Astrocyte (in vitro differentiated cells and primary cell): Measurements from ENCODE around the gene ARL8A. TPM values are rescaled to one million over a fixed set of nuclear protein-coding genes. Genes with fewer than 3 reads are reported as not detected.

Experiments used
- DNase-seq: peaks from one replicate; pipeline ENCODE4 v3.0.0-alpha.2; 2010; ENCODE audit warnings: low read depth
- FAIRE-seq: peaks from 2 replicates; lab custom pipeline; 2011; peaks lifted over from hg19 to GRCh38; lab: Jason Lieb, UNC
- H2AFZ ChIP-seq: 2 replicates; pipeline ENCODE4 v1.6.0; 2012; ENCODE audit warnings: low read depth, low read length, inconsistent platforms
- H3K27ac ChIP-seq: 2 replicates; pipeline ENCODE4 v1.5.1; 2011; ENCODE audit warnings: low read depth, low read length, inconsistent platforms
- H3K27me3 ChIP-seq: 2 replicates; pipeline ENCODE4 v1.6.0; 2011; ENCODE audit warnings: low read length, inconsistent platforms; ENCODE audit not compliant: insufficient read depth
- H3K36me3 ChIP-seq: 2 replicates; pipeline ENCODE4 v1.5.1; 2011; ENCODE audit warnings: low read length, inconsistent platforms; ENCODE audit not compliant: insufficient read depth
- H3K4me1 ChIP-seq: 2 replicates; pipeline ENCODE4 v1.5.1; 2011; ENCODE audit warnings: low read length, inconsistent platforms; ENCODE audit not compliant: insufficient read depth
- H3K4me2 ChIP-seq: 2 replicates; pipeline ENCODE4 v1.6.0; 2012; ENCODE audit warnings: low read length, inconsistent platforms
- H3K4me3 ChIP-seq: 2 replicates; pipeline ENCODE4 v1.5.1; 2011; ENCODE audit warnings: low read depth, mild to moderate bottlenecking, low read length, inconsistent platforms; ENCODE audit not compliant: insufficient read depth
- H3K79me2 ChIP-seq: 2 replicates; pipeline ENCODE4 v1.6.0; 2012; ENCODE audit warnings: mild to moderate bottlenecking, low read length, inconsistent platforms; ENCODE audit not compliant: insufficient read depth
- H3K9ac ChIP-seq: 2 replicates; pipeline ENCODE4 v1.6.0; 2012; ENCODE audit warnings: mild to moderate bottlenecking, low read length, inconsistent platforms
- H3K9me3 ChIP-seq: 2 replicates; pipeline ENCODE4 v1.5.1; 2012; ENCODE audit warnings: low read depth, mild to moderate bottlenecking, low read length, inconsistent platforms; ENCODE audit not compliant: insufficient read depth
- H4K20me1 ChIP-seq: 2 replicates; pipeline ENCODE4 v1.6.0; 2012; ENCODE audit warnings: low read length, inconsistent platforms; ENCODE audit not compliant: insufficient read depth
- H3K27ac Mint-ChIP-seq: one replicate; pipeline ENCODE4 v1.8.0; 2021; ENCODE audit warnings: mild to moderate bottlenecking, mixed read lengths; ENCODE audit not compliant: unreplicated experiment
- H3K27me3 Mint-ChIP-seq: one replicate; pipeline ENCODE4 v1.8.0; 2021; ENCODE audit warnings: low read depth, mixed read lengths; ENCODE audit not compliant: unreplicated experiment
- H3K36me3 Mint-ChIP-seq: one replicate; pipeline ENCODE4 v1.8.0; 2021; ENCODE audit warnings: low read depth, mixed read lengths; ENCODE audit not compliant: unreplicated experiment
- H3K4me1 Mint-ChIP-seq: one replicate; pipeline ENCODE4 v1.8.0; 2021; ENCODE audit warnings: low read depth, mixed read lengths; ENCODE audit not compliant: unreplicated experiment
- H3K4me3 Mint-ChIP-seq: one replicate; pipeline ENCODE4 v1.8.0; 2021; ENCODE audit warnings: mild to moderate bottlenecking, moderate library complexity, mixed read lengths; ENCODE audit not compliant: unreplicated experiment
- H3K9me3 Mint-ChIP-seq: one replicate; pipeline ENCODE4 v1.8.0; 2021; ENCODE audit warnings: mild to moderate bottlenecking, mixed read lengths; ENCODE audit not compliant: unreplicated experiment
- CTCF ChIP-seq: IDR thresholded peaks from 2 replicates; pipeline ENCODE4 v1.5.1; 2011; ENCODE audit warnings: low read depth, mild to moderate bottlenecking, inconsistent platforms, low read length, moderate library complexity; ENCODE audit not compliant: insufficient read depth
- EZH2 ChIP-seq: IDR thresholded peaks from 2 replicates; pipeline ENCODE4 v1.6.1; 2012; ENCODE audit warnings: mild to moderate bottlenecking, low read length, inconsistent platforms; ENCODE audit not compliant: insufficient read depth
- total RNA-seq: library from RNA; stranded (reverse); gene quantifications from 2 replicates; pipeline ENCODE4 v1.2.1, GENCODE V29; 2021

ARL8A gene
- total RNA-seq, 1 donor from 2014 or later, result 83.0 TPM

- peaks cover 58% of the 10 kb centered on the region for H4K20me1 ChIP-seq
Measured at GRCh38 chr1:202133989-202134388, 10.5 kb downstream of the ARL8A start.

GRCh38 chr1:202133496-202133895 is 11.0 kb downstream of the ARL8A start:
- H3K79me2 ChIP-seq, result peaks cover 4% of the 10 kb centered on the region
- Mint-ChIP-seq H3K27ac (no peak overlapping the region), H3K36me3 (peaks cover 2% of the 10 kb centered on the region), H3K27me3 (peaks cover 3% of the 10 kb centered on the region), H3K4me1 (peaks cover 3% of the 10 kb centered on the region), H3K9me3 (no peaks in the 10 kb centered on the region), H3K4me3 (no peak overlapping the region)
- H3K4me3 ChIP-seq, result no peak overlapping the region
- no peak for FAIRE-seq
- H3K36me3 ChIP-seq, result peaks cover 12% of the 10 kb centered on the region
- H3K4me2 ChIP-seq, result no peak overlapping the region
- no peak for DNase-seq
- H3K9ac ChIP-seq, result no peak overlapping the region
- no peak overlapping the region for H3K27ac ChIP-seq
- H4K20me1 ChIP-seq, result peaks cover 53% of the 10 kb centered on the region
- H3K4me1 ChIP-seq, result peaks cover 2% of the 10 kb centered on the region
- no peak overlapping the region for H2AFZ ChIP-seq
- no peaks in the 10 kb centered on the region for H3K27me3 ChIP-seq
- no peaks in the 10 kb centered on the region for H3K9me3 ChIP-seq
- TF ChIP-seq EZH2 (no peak), CTCF (no peak)

More at GRCh38 chr1:202133989-202134388, 10.5 kb downstream of the ARL8A start:
- H3K4me1 ChIP-seq, result peaks cover 2% of the 10 kb centered on the region
- peaks cover 9% of the 10 kb centered on the region for H3K79me2 ChIP-seq
- DNase-seq (no peak), FAIRE-seq (no peak)
- Mint-ChIP-seq H3K4me3 (no peak overlapping the region), H3K4me1 (peaks cover 3% of the 10 kb centered on the region), H3K27me3 (peaks cover 3% of the 10 kb centered on the region), H3K9me3 (no peaks in the 10 kb centered on the region), H3K27ac (no peak overlapping the region), H3K36me3 (peaks cover 2% of the 10 kb centered on the region)
- no peak overlapping the region for H3K9ac ChIP-seq
- no peak overlapping the region for H3K27ac ChIP-seq
- no peaks in the 10 kb centered on the region for H3K9me3 ChIP-seq
- H3K4me2 ChIP-seq, result no peak overlapping the region
- no peaks in the 10 kb centered on the region for H3K27me3 ChIP-seq
- TF ChIP-seq CTCF, result no peak
- TF ChIP-seq EZH2, result no peak
- H2AFZ ChIP-seq, result no peak overlapping the region
- H3K4me3 ChIP-seq, result no peak overlapping the region
- H3K36me3 ChIP-seq, result peaks cover 12% of the 10 kb centered on the region

- FAIRE-seq (no peak), DNase-seq (no peak)
- Histone ChIP-seq H3K4me3 (no peak overlapping the region), H3K36me3 (peaks cover 12% of the 10 kb centered on the region), H3K79me2 (no peaks in the 10 kb centered on the region), H3K9ac (no peak overlapping the region), H3K4me2 (no peak overlapping the region), H3K9me3 (no peaks in the 10 kb centered on the region), H2AFZ (no peak overlapping the region), H3K27me3 (no peaks in the 10 kb centered on the region), H3K4me1 (peaks cover 2% of the 10 kb centered on the region), H3K27ac (no peak overlapping the region), H4K20me1 (peaks cover 48% of the 10 kb centered on the region)
- Mint-ChIP-seq H3K9me3 (no peaks in the 10 kb centered on the region), H3K4me1 (peaks cover 3% of the 10 kb centered on the region), H3K36me3 (peaks cover 2% of the 10 kb centered on the region), H3K4me3 (no peak overlapping the region), H3K27me3 (peaks cover 3% of the 10 kb centered on the region), H3K27ac (no peak overlapping the region)
- TF ChIP-seq EZH2 (no peak), CTCF (no peak)
Measured at GRCh38 chr1:202133001-202133400, 11.5 kb downstream of the ARL8A start.
